ENCODE data around the gene FIBP. TPM values are rescaled to one million over a fixed set of nuclear protein-coding genes. Genes with fewer than 3 reads are reported as not detected.

The FIBP gene
- total RNA-seq, 4 donors from 2014 or later, result 33.2 to 74.3 (median 48.6) TPM

- Histone ChIP-seq H3K27ac (replicated peaks in 1 of 4) (peak overlapping the region in 1 of 4 donors; percentile 97), H3K36me3 (peaks cover 7 to 39% (median 28%) of the 10 kb centered on the region in 4 donors), H3K4me1 (peaks cover 33 to 44% (median 41%) of the 10 kb centered on the region in 4 donors), H3K9me3 (no peaks in the 10 kb centered on the region), H3K4me3 (peak overlapping the region in 3 of 4 donors; percentile 68 to 93 (median 82)), H3K27me3 (no peaks in the 10 kb centered on the region)
- DNase-seq (ENCODE audit: extremely low spot score), result no peak
- intact Hi-C loops (cut with DNase I), result loop anchor here (5.0 to 10.0 kb wide), 2 partner anchors 36 to 64 kb away; no protein-coding TSS in a partner anchor
- TF ChIP-seq EP300 (IDR thresholded peaks at IDR 0.05) (no peak), POLR2AphosphoS5 (IDR thresholded peaks at IDR 0.05) (no peak), CTCF (IDR thresholded peaks at IDR 0.05) (no peak)
- WGBS, result 98% methylated on average over 5 of the region's 12 CpGs
Measured at GRCh38 chr11:65921033-65921555, 32.8 kb upstream of the FIBP start.

DNA sequence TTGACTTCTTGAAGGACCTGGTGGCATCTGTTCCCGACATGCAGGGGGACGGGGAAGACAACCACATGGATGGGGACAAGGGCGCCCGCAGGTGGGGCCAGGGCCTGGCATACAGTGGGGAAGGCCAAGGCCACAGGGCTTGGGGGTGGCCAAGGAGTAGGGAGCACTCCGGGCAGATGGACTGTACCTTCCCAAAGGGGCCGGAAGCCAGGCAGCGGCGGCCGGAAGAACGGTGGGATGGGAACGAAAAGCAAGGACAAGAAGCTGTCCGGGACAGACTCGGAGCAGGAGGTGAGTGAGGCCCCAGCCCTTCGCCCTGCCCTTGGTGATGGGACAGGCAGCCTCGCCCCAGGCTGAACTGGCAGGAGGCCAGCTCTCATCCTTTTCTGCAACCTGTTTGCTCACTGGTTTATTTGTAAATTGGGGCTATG lies 32.1 kb upstream of the FIBP start:
- H3K27me3 ChIP-seq, result no peaks in the 10 kb centered on the region
- no peak for DNase-seq (ENCODE audit: extremely low spot score)
- intact Hi-C loops (cut with DNase I), result loop anchor here (5.0 to 10.0 kb wide), 2 partner anchors 37 to 64 kb away; no protein-coding TSS in a partner anchor
- WGBS, result 63% methylated on average over 14 of the region's 15 CpGs
- peaks cover 40 to 51% (median 48%) of the 10 kb centered on the region in 4 donors for H3K4me1 ChIP-seq
- peak overlapping the region; percentile 91 to 99 (median 96) for H3K27ac ChIP-seq (replicated peaks in 1 of 4)
- H3K9me3 ChIP-seq, result no peaks in the 10 kb centered on the region
- peak overlapping the region; percentile 68 to 99 (median 88) for H3K4me3 ChIP-seq
- H3K36me3 ChIP-seq, result peaks cover 7 to 39% (median 28%) of the 10 kb centered on the region in 4 donors
- no peak for TF ChIP-seq POLR2A (IDR thresholded peaks at IDR 0.05; ENCODE audit: low read depth)

DNA sequence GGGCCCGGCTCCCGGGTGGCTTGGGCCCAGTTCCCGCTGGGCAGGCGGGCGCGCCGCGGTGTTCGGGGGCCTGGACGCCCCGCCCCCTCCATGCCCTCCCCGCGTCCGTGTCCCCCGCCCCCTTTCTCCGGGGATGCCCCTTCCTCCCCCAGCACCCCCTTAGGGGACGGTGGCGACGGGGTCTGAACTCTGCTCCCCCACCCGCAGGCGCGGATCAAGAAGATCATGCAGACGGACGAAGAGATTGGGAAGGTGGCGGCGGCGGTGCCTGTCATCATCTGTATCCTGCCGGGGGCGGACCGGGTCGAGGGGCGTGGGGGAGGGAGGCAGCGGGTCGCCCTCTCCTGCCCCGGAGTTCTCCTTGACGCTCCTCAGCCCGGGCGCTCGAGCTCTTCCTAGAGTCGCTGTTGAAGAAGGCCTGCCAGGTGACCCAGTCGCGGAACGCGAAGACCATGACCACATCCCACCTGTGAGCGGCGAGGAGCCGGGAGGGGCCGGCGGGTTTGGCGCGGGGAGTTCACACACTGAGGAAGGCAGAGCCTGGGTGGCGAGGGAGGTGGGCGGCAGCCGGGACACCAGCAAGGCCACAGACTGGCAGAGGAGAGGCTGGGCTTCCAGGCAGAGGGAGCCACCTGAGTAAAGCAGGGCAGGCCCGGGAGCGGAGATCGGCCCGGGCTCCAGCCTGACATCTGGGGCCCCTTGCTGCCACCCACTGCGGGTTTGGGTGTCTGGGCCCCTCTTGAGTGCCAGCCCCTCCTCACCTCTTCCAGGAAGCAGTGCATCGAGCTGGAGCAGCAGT lies 31.5 kb upstream of the FIBP start:
- 2% methylated on average over 11 of the region's 60 CpGs for WGBS
- H3K4me3 ChIP-seq, result peak overlapping the region; percentile 68 to 99 (median 88)
- H3K36me3 ChIP-seq, result peaks cover 7 to 39% (median 28%) of the 10 kb centered on the region in 4 donors
- no peak for DNase-seq (ENCODE audit: extremely low spot score)
- H3K27me3 ChIP-seq, result no peaks in the 10 kb centered on the region
- no peaks in the 10 kb centered on the region for H3K9me3 ChIP-seq
- TF ChIP-seq EP300 (IDR thresholded peaks at IDR 0.05), result no peak
- TF ChIP-seq POLR2AphosphoS5 (IDR thresholded peaks at IDR 0.05), result no peak
- TF ChIP-seq CTCF (IDR thresholded peaks at IDR 0.05), result no peak
- TF ChIP-seq POLR2A (IDR thresholded peaks at IDR 0.05; ENCODE audit: low read depth), result no peak
- intact Hi-C loops (cut with DNase I), result loop anchor here (5.0 to 10.0 kb wide), 2 partner anchors 38 to 65 kb away; no protein-coding TSS in a partner anchor
- peaks cover 46 to 57% (median 54%) of the 10 kb centered on the region in 4 donors for H3K4me1 ChIP-seq
- H3K27ac ChIP-seq (replicated peaks in 1 of 4), result peak overlapping the region; percentile 91 to 99 (median 96)

DNA sequence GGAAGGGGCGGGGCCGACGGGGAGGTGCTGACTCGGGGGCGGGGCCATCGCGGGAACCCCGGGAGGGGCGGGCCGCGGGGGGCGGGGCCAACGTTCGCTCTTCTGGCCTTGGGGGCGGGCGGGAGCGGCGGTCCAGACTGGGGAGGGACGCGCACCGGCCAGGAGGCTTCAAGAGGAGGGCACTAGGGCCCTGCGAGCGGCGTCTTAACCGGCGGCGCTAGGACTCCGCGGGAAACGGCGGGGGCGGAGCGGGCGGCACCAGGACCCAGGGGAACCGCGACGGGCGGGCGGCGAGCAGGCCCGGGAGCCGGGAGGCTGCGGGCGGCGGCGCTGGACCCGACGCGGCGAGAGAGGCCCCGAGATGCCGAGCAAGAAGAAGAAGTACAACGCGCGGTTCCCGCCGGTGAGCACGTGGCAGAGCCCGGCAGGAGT lies 30.9 kb upstream of the FIBP start, which contains the start of gene DRAP1:
TSS of gene DRAP1 (plus strand) at position 286 of the 432 bp plus-strand sequence. CDS start at position 362, 76 bp downstream.
- Histone ChIP-seq H3K27me3 (no peaks in the 10 kb centered on the region), H3K4me1 (peaks cover 49 to 64% (median 58%) of the 10 kb centered on the region in 4 donors), H3K9me3 (no peaks in the 10 kb centered on the region), H3K27ac (replicated peaks in 1 of 4) (peak within 1 kb of the TSS; percentile 91 to 99 (median 96)), H3K36me3 (peaks cover 7 to 36% (median 28%) of the 10 kb centered on the region in 4 donors), H3K4me3 (peak within 1 kb of the TSS; percentile 68 to 99 (median 88))
- peak; percentile 99 for DNase-seq (ENCODE audit: extremely low spot score)
- intact Hi-C loops (cut with DNase I), result no loop called here
- TF ChIP-seq POLR2A (IDR thresholded peaks at IDR 0.05; ENCODE audit: low read depth), result peak; percentile 60
- TF ChIP-seq CTCF (IDR thresholded peaks at IDR 0.05), result peak in 1 of 3 experiments; percentile 36
- TF ChIP-seq EP300 (IDR thresholded peaks at IDR 0.05), result no peak
- peak; percentile 82 to 89 for TF ChIP-seq POLR2AphosphoS5 (IDR thresholded peaks at IDR 0.05)
- WGBS, result no CpG with 5 or more reads among the region's 59 CpGs
